Astrocyte of the spinal cord (primary cell): ENCODE results near the gene AS3MT.

ENCODE experiments used
- DNase-seq: peaks from one replicate; pipeline ENCODE4 v3.0.0; 2011; ENCODE audit warnings: low read depth, low spot score
- H3K4me3 ChIP-seq: 2 replicates; pipeline ENCODE4 v1.5.1; 2011; ENCODE audit warnings: low read depth, mild to moderate bottlenecking, low read length, moderate library complexity
- in situ Hi-C: cut with HindIII; loops from 2 replicates; pipeline ENCODE4 v1.10.0; 2017; ENCODE audit warnings: low sequenced_read_pairs
- TF ChIP-seq, protein P1 (sequence below): IDR thresholded peaks from 2 replicates; pipeline ENCODE4 v1.5.1; 2012; ENCODE audit warnings: low read depth, mild to moderate bottlenecking, low read length, inconsistent platforms

The AS3MT gene

DNA sequence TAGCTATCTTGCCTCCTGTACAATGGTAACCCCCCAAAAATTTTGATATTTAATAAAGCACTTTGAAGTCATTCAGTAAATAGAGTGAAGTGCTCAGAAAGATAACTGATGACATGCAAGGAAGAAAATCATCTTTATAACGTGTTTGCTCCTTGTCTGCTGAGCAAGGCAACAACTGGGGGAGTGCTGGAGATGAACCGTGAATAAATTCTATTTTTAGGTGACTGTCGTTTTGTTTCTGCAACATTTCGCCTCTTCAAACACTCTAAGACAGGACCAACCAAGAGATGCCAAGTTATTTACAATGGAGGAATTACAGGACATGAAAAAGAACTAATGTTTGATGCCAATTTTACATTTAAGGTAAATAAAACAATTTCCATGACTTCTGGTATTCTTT lies 9.4 kb downstream of the AS3MT start:
- H3K4me3 ChIP-seq, result no peak overlapping the region
- DNase-seq, result no peak
- in situ Hi-C loops, result no loop called here
- TF ChIP-seq, protein P1, sequence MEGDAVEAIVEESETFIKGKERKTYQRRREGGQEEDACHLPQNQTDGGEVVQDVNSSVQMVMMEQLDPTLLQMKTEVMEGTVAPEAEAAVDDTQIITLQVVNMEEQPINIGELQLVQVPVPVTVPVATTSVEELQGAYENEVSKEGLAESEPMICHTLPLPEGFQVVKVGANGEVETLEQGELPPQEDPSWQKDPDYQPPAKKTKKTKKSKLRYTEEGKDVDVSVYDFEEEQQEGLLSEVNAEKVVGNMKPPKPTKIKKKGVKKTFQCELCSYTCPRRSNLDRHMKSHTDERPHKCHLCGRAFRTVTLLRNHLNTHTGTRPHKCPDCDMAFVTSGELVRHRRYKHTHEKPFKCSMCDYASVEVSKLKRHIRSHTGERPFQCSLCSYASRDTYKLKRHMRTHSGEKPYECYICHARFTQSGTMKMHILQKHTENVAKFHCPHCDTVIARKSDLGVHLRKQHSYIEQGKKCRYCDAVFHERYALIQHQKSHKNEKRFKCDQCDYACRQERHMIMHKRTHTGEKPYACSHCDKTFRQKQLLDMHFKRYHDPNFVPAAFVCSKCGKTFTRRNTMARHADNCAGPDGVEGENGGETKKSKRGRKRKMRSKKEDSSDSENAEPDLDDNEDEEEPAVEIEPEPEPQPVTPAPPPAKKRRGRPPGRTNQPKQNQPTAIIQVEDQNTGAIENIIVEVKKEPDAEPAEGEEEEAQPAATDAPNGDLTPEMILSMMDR, result no peak

DNA sequence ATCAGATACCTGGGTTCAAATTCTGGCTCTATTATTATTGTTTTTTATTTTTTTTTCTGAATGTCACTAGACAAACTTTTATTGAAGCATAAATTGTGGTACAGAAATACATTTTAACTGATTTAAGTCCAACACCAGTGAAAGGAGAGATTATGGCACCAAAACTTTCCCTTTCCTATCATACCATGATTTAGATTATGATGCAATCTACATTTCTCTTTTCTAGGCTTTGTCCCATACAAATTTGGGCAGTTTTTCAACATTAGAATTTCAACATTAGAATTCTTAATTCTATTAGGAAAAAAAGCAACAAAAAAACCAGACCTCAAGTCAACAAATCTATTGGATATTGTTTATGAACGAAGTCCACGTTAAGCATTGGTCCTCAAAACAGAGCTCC lies 11.0 kb downstream of the AS3MT start:
- in situ Hi-C loops, result no loop called here
- TF ChIP-seq, protein P1, result no peak
- DNase-seq, result no peak
- H3K4me3 ChIP-seq, result no peak overlapping the region

DNA sequence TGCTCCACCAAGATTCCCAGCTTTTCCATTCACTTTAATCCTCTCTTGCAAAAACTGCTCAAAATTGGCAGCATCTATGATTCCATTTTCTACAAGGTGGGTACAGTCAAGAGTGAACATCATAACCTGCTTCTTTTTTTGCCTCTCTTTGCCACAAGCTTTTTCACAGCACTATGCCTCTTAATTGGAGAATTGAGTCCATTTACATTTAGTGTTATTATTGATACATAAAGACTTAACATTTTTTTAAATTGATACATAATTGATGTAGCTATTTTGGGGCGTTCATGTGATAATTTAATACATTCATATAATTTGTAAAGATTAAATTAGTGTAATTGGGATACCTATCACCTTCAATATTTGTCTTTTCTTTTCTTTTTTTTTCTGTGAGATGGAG lies 18.8 kb downstream of the AS3MT start:
- in situ Hi-C loops, result no loop called here
- no peak overlapping the region for H3K4me3 ChIP-seq
- TF ChIP-seq, protein P1, result no peak
- DNase-seq, result no peak

DNA sequence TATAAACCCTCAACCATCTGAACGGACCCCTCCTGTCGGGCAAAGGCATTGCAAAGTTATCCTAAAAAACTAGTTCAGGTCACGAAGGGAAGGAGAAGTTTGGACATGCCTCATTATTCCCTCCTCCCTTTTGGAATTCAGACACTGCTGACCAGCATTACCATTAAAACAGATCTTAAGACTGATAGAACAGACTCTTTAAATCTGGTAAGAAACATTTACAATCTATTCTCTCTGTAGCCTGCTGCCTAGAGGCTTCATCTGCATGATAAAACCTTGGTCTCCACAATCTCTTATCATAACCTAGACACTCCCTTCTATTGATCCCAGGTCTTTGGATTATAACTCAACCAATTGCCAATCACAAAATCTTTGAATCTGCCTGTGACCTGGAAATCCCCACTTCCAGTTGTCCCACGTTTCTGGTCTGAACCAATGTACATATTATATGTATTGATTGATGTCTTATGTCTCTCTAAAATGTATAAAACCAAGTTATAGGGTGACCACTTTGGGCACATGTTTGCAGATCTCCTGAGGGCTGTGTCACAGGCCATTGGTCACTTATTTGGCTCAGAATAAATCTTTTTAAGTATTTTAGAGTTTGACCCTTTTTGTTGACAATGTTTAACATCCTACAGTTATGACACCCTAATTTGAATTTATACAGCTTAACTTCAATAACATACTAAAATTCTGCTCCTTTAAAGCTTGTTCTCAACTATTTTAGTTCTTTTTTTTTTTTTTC lies 25.4 kb downstream of the AS3MT start:
- no peak for DNase-seq
- no peak overlapping the region for H3K4me3 ChIP-seq
- in situ Hi-C loops, result no loop called here
- TF ChIP-seq, protein P1, result no peak

DNA sequence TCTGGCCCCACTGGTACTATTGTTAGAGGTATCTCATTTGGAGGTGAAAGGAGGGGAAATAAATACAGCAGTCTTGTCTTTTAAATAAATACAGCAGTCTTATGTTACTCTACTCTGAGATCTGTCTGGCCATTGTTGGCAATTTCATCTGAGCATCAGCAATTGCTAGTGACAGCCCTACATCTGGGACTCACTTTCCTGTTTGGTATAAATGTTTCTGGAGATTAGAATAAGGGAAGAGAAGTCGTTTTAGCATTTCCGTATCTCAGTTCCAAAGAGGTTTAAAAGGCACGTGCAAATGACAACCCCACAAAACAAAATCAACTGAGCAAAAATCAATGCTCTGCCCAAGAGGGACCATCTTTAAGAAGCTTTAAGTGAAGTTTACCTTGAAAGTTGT lies 30.7 kb downstream of the AS3MT start:
- no peak for DNase-seq
- TF ChIP-seq, protein P1, result no peak
- in situ Hi-C loops, result no loop called here
- H3K4me3 ChIP-seq, result no peak overlapping the region

DNA sequence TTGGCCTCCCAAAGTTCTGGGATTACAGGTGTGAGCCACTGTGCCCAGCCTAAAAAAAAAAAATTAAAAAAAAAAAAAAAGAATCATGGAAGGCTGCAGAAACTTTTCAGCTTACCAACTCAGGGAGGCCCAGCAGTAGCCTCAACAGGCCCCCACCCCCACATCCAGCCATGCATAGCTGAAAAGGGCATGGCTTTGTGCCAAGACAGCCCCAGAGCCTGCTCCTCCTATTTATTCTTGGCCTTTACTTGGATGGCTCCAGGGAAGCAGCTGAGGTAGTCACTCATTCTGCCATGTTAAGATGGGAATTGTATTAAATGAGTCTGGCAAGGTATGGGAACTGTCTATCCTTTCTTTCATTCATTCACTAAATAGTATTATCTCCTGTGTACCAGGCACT lies 35.1 kb downstream of the AS3MT start:
- in situ Hi-C loops, result no loop called here
- DNase-seq, result no peak
- H3K4me3 ChIP-seq, result no peak overlapping the region
- TF ChIP-seq, protein P1, result no peak
